HepG2 (cell line): ENCODE results near the gene ADPGK. TPM values are rescaled to one million over a fixed set of nuclear protein-coding genes. Genes with fewer than 3 reads are reported as not detected.

Experiments used
- DDIT3 ChIP-seq: sonication (generic); formaldehyde crosslinking; IDR thresholded peaks from 2 replicates; pipeline ENCODE4 v1.4.0; 2020; ENCODE audit warnings: mild to moderate bottlenecking, missing genetic modification reagents
- ETS1 ChIP-seq: sonication (generic); formaldehyde crosslinking; IDR thresholded peaks from 2 replicates; pipeline ENCODE4 v1.4.0; 2020; ENCODE audit warnings: missing genetic modification reagents
- HNRNPK ChIP-seq: fragments of 200-400 bp; formaldehyde crosslinking; IDR thresholded peaks from 2 replicates; pipeline ENCODE4 v1.6.1; 2018; ENCODE audit warnings: low read length, low read depth, moderate library complexity, mild to moderate bottlenecking; ENCODE audit not compliant: poor library complexity, severe bottlenecking
- HOXD1 ChIP-seq: sonication (generic); formaldehyde crosslinking; IDR thresholded peaks from 2 replicates; pipeline ENCODE4 v1.5.0; 2020; ENCODE audit warnings: missing genetic modification reagents
- IRX3 ChIP-seq: sonication (generic); formaldehyde crosslinking; IDR thresholded peaks from 2 replicates; pipeline ENCODE4 v1.8.1; 2023; ENCODE audit warnings: mild to moderate bottlenecking, low read depth, missing genetic modification reagents, borderline replicate concordance
- MXD3 ChIP-seq: IDR thresholded peaks from 2 replicates; pipeline ENCODE4 v1.6.1; 2016; ENCODE audit warnings: mild to moderate bottlenecking, missing biosample characterization, missing genetic modification reagents
- NFATC3 ChIP-seq: sonication (generic); formaldehyde crosslinking; IDR thresholded peaks from 2 replicates; pipeline ENCODE4 v1.5.1; 2020; ENCODE audit warnings: mild to moderate bottlenecking, missing genetic modification reagents
- PLRG1 ChIP-seq: fragments of 450-650 bp; conservative IDR thresholded peaks from 2 replicates; pipeline ENCODE4 v1.6.1; 2016
- TARDBP ChIP-seq: sonication (generic); formaldehyde crosslinking; IDR thresholded peaks from 2 replicates; pipeline ENCODE4 v1.8.0; 2022; ENCODE audit warnings: mild to moderate bottlenecking, missing genetic modification reagents
- ZBTB39 ChIP-seq: sonication (generic); formaldehyde crosslinking; IDR thresholded peaks from 2 replicates; pipeline ENCODE4 v1.5.0; 2020; ENCODE audit warnings: missing genetic modification reagents
- ZNF143 ChIP-seq: sonication (generic); formaldehyde crosslinking; IDR thresholded peaks from 2 replicates; pipeline ENCODE4 v1.4.0; 2020; ENCODE audit warnings: missing genetic modification reagents
- ZNF329 ChIP-seq: sonication (generic); formaldehyde crosslinking; IDR thresholded peaks from 2 replicates; pipeline ENCODE4 v1.9.0; 2021; ENCODE audit warnings: low read depth, mild to moderate bottlenecking, missing genetic modification reagents
- ZNF331 ChIP-seq: sonication (generic); formaldehyde crosslinking; IDR thresholded peaks from 2 replicates; pipeline ENCODE4 v1.4.0; 2020; ENCODE audit warnings: missing genetic modification reagents
- ZNF333 ChIP-seq: sonication (generic); formaldehyde crosslinking; IDR thresholded peaks from 2 replicates; pipeline ENCODE4 v1.4.0; 2020; ENCODE audit warnings: mild to moderate bottlenecking, missing genetic modification reagents, borderline replicate concordance
- ZNF484 ChIP-seq: sonication (generic); formaldehyde crosslinking; IDR thresholded peaks from 2 replicates; pipeline ENCODE4 v1.5.1; 2020; ENCODE audit warnings: mild to moderate bottlenecking, low read depth, missing genetic modification reagents, borderline replicate concordance
- ZNF619 ChIP-seq: sonication (generic); formaldehyde crosslinking; IDR thresholded peaks from 2 replicates; pipeline ENCODE4 v1.4.0; 2020; ENCODE audit warnings: mild to moderate bottlenecking, missing genetic modification reagents
- ZNF788 ChIP-seq: sonication (generic); formaldehyde crosslinking; IDR thresholded peaks from 2 replicates; pipeline ENCODE4 v1.5.0; 2020; ENCODE audit warnings: mild to moderate bottlenecking, missing genetic modification reagents, borderline replicate concordance
- ZXDC ChIP-seq: sonication (generic); formaldehyde crosslinking; IDR thresholded peaks from 2 replicates; pipeline ENCODE4 v1.5.0; 2020; ENCODE audit warnings: mild to moderate bottlenecking, missing genetic modification reagents
- polyA plus RNA-seq, 8 experiments: library from polyadenylated mRNA; depleted of rRNA in 3 of 8; stranded (reverse) in 7 of 8; unstranded in 1 of 8; fragments of >200 nt; fragmentation: Illumina TruSeq in 4 of 8; extraction: Trizol in 4 of 8; gene quantifications; 2 replicates each; pipeline versions ENCODE4 v1.2.1 to v1.2.3, GENCODE V29; 2011 to 2016; ENCODE audit warnings: low read depth in 4 of 8, missing spikeins in 1 of 8, mixed read lengths in 1 of 8; ENCODE audit not compliant: insufficient read depth in 1 of 8
- total RNA-seq, 5 experiments: library from RNA; depleted of rRNA; stranded (reverse); fragments of >200 nt; fragmentation: Illumina TruSeq; extraction: Trizol; gene quantifications; 2 replicates each; pipeline ENCODE4 v1.2.3, GENCODE V29; 2016; ENCODE audit warnings: low read depth in 1 of 5

The ADPGK gene
- total and polyA plus RNA-seq, 2 of the 13 experiments (the other 11 are each of a cell fraction or from before 2014, with no cell fraction given): 61.6 to 67.5 TPM

- TF ChIP-seq ZBTB39 (CRISPR knock-in tag) (peak; percentile 68; the same call in 1 of the 2 replicates), PLRG1 (no peak), HNRNPK (no peak), ETS1 (CRISPR knock-in tag) (no peak), DDIT3 (CRISPR knock-in tag) (no peak), ZNF333 (no peak; the same call in 1 of the 2 replicates), ZNF331 (CRISPR knock-in tag) (peak; percentile 92), NFATC3 (CRISPR knock-in tag) (no peak), IRX3 (CRISPR knock-in tag) (peak; percentile 78), HOXD1 (peak; percentile 88), MXD3 (CRISPR knock-in tag) (peak; percentile 92), ZNF329 (CRISPR knock-in tag) (no peak), ZNF619 (CRISPR knock-in tag) (0 out of 2 replicates have a peak, but pooled peaks have one; percentile 73), ZXDC (CRISPR knock-in tag) (no peak), TARDBP (peak; percentile 80; the same call in 1 of the 2 replicates), ZNF143 (CRISPR knock-in tag) (peak; percentile 53; the same call in 1 of the 2 replicates), ZNF788 (CRISPR knock-in tag) (peak; percentile 90; the same call in 1 of the 2 replicates), ZNF484 (no peak)
Measured at GRCh38 chr15:72783640-72784455, at the start of gene ADPGK (continued).
